CD4-positive, alpha-beta T cell (primary cell): Measurements from ENCODE around the gene ARL15. TPM values are rescaled to one million over a fixed set of nuclear protein-coding genes. Genes with fewer than 3 reads are reported as not detected.
"Not testable (repeated sequence)": the region's sequence is repeated elsewhere in the genome, so short reads cannot be mapped to it uniquely, and the experiment has no call there.

Experiments
- ATAC-seq: fragments of 200-7000 bp; cut with Tn5 transposase; one replicate; pipeline ENCODE4 v1.10.0; 2022; ENCODE audit warnings: mild to moderate bottlenecking; ENCODE audit not compliant: poor library complexity
- CTCF ChIA-PET: fragments of 350-600 bp; sonication (Branson Sonifier 250); formaldehyde crosslinking; loops from one replicate; lab custom pipeline; 2021; ENCODE audit warnings: antibody characterized with exemption, inconsistent platforms; lab: Charles Lee
- POLR2A ChIA-PET: fragments of 350-600 bp; sonication (Branson Sonifier 250); formaldehyde crosslinking; loops from one replicate; lab custom pipeline; 2021; ENCODE audit warnings: antibody characterized with exemption, inconsistent platforms; lab: Charles Lee
- DNase-seq, 14 experiments: peaks; one replicate each; pipeline ENCODE4 v3.0.0-alpha.2; 2013 to 2020; ENCODE audit warnings: mixed read lengths in 2 of 14
- H3K27ac ChIP-seq, 2 donors: one replicate each; pipeline versions ENCODE4 v1.5.1 to v1.7.0; 2013; ENCODE audit warnings: low read length in 2 of 2, low read depth in 1 of 2, mild to moderate bottlenecking in 1 of 2
- H3K27me3 ChIP-seq, 2 experiments: 1 replicate in 1 of 2; 2 replicates in 1 of 2; pipeline versions ENCODE4 v1.6.1 to v1.7.0; 2013; ENCODE audit warnings: low read length in 2 of 2, control low read depth in 1 of 2, mild to moderate bottlenecking in 1 of 2, moderate library complexity in 1 of 2; ENCODE audit not compliant: insufficient read depth in 2 of 2, control insufficient read depth in 1 of 2
- H3K36me3 ChIP-seq: one replicate; pipeline ENCODE4 v1.6.1; 2013; ENCODE audit warnings: low read length, control low read depth; ENCODE audit not compliant: insufficient read depth
- H3K4me1 ChIP-seq: one replicate; pipeline ENCODE4 v1.6.1; 2013; ENCODE audit warnings: low read length, control low read depth; ENCODE audit not compliant: insufficient read depth
- H3K4me3 ChIP-seq: one replicate; pipeline ENCODE4 v1.5.1; 2013; ENCODE audit warnings: mild to moderate bottlenecking, low read length, moderate library complexity
- H3K9me3 ChIP-seq, 2 experiments: 1 replicate in 1 of 2; 2 replicates in 1 of 2; pipeline versions ENCODE4 v1.6.1 to v1.7.0; 2013; ENCODE audit warnings: low read length in 2 of 2, mild to moderate bottlenecking in 2 of 2, control low read depth in 1 of 2, moderate library complexity in 1 of 2; ENCODE audit not compliant: control insufficient read depth in 1 of 2, insufficient read depth in 1 of 2
- H3K27ac Mint-ChIP-seq: one replicate; pipeline ENCODE4 v1.8.0; 2020; ENCODE audit warnings: mixed read lengths
- H3K27me3 Mint-ChIP-seq: one replicate; pipeline ENCODE4 v1.8.0; 2021; ENCODE audit warnings: mixed read lengths
- H3K36me3 Mint-ChIP-seq: one replicate; pipeline ENCODE4 v1.8.0; 2021; ENCODE audit warnings: low read depth, mixed read lengths
- H3K4me1 Mint-ChIP-seq: one replicate; pipeline ENCODE4 v1.8.0; 2021; ENCODE audit warnings: low read depth, mixed read lengths
- H3K4me3 Mint-ChIP-seq: one replicate; pipeline ENCODE4 v1.8.0; 2020; ENCODE audit warnings: mild to moderate bottlenecking, mixed read lengths
- H3K9me3 Mint-ChIP-seq: one replicate; pipeline ENCODE4 v1.8.0; 2020; ENCODE audit warnings: mixed read lengths
- intact Hi-C, 2 experiments: fragments of 100-400 bp; cut with DNase I in 1 of 2; cut with micrococcal nuclease in 1 of 2; formaldehyde crosslinking; loops; one replicate each; pipeline versions ENCODE4 v1.15.1 to v1.9.0; 2023 to 2025; cut with DNase I, micrococcal nuclease
- polyA plus RNA-seq, 2 donors: library from polyadenylated mRNA; unstranded; fragments of 120-200 nt; gene quantifications; one replicate each; pipeline ENCODE4 v1.2.1, GENCODE V29; 2013
- total RNA-seq, 174 experiments: library from RNA in 2 of 174; stranded (reverse) in 2 of 174; gene quantifications; one replicate each; pipeline ENCODE4 v1.2.3 and lab custom pipeline; 2021 to 2026
- TF ChIP-seq, protein P1 (sequence below): fragments of 200-600 bp; IDR thresholded peaks from one replicate; pipeline ENCODE4 v1.8.0; 2022; ENCODE audit warnings: antibody characterized with exemption, mild to moderate bottlenecking

ARL15 gene
- 10 to 100 TPM in 1 of 2 experiments, 1 to 10 TPM in 1; 9.1 to 10.6 TPM for total RNA-seq
- 13.0 TPM for polyA plus RNA-seq (2013, experiment 1 of 2)
- polyA plus RNA-seq (2013, experiment 2 of 2), result 14.5 TPM
- 1.5 to 14.8 (median 5.0) reads per million in 172 experiments for total RNA-seq (lab: John Stamatoyannopoulos, UW)

DNA sequence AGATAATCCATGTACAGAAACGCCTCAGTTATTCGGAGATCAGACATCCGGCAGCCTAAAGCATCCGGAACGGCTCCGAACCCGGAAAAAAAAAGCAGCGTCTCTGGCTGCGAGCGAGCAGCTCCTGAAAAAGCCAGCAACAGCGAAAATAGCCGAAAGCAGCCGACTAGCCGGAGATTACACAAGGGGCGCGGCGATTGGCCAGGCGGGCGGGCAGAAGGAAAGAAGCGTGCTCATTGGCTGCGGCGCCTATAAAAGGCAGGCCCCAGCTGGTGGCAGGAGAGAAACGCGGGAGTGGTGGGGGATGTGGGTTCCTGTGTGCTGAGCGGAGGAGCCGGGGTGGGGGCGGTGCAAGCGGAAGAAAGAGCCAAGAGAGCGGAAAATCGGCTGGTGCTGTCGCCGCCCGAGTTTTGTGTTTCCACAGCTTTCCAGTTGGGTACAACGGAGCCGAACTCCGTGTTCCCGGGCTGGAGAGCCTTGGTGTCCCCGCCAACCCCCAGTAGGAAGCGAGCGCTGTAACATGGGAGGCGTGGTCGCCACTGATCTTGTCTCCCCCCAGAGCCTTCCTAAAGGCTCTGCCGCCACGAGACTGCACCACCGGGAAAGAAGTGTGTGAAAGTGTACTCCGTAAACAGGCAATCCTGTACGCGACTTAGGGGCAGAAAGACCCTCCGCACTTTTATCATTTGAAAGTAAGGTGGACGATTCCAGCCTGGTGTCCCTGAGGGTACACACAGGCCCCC, at the start of gene ARL15:
Gene ARL15, minus strand, starts transcription at position 141 of the 743 bp plus-strand sequence.
- intact Hi-C loops, result loop anchor here (1.0 to 10.0 kb wide), 14 partner anchors 58 to 1404 kb away; partner anchors contain the start of genes SNX18 (in 2 of the 2), FST (in 1 of the 2), NDUFS4 (in 1 of the 2) and PLPP1 (in 1 of the 2)
- DNase-seq, result peak; percentile 97 to 99 (median 98)
- H3K9me3 Mint-ChIP-seq, result no peaks in the 10 kb centered on the region
- Histone ChIP-seq H3K36me3 (no peaks in the 10 kb centered on the region), H3K27ac (peak within 1 kb of the TSS; percentile 53 to 59), H3K4me1 (peaks cover 11% of the 10 kb centered on the region), H3K4me3 (peak within 1 kb of the TSS; percentile 86), H3K9me3 (no peaks in the 10 kb centered on the region), H3K27me3 (no peaks in the 10 kb centered on the region)
- H3K27me3 Mint-ChIP-seq, result peaks cover 23% of the 10 kb centered on the region
- peaks cover 35% of the 10 kb centered on the region for H3K4me1 Mint-ChIP-seq
- TF ChIP-seq, protein P1, sequence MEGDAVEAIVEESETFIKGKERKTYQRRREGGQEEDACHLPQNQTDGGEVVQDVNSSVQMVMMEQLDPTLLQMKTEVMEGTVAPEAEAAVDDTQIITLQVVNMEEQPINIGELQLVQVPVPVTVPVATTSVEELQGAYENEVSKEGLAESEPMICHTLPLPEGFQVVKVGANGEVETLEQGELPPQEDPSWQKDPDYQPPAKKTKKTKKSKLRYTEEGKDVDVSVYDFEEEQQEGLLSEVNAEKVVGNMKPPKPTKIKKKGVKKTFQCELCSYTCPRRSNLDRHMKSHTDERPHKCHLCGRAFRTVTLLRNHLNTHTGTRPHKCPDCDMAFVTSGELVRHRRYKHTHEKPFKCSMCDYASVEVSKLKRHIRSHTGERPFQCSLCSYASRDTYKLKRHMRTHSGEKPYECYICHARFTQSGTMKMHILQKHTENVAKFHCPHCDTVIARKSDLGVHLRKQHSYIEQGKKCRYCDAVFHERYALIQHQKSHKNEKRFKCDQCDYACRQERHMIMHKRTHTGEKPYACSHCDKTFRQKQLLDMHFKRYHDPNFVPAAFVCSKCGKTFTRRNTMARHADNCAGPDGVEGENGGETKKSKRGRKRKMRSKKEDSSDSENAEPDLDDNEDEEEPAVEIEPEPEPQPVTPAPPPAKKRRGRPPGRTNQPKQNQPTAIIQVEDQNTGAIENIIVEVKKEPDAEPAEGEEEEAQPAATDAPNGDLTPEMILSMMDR, result no peak
- H3K36me3 Mint-ChIP-seq, result peaks cover 10% of the 10 kb centered on the region
- ChIA-PET CTCF (interaction anchor here (1.1 to 1.2 kb wide), 3 partner anchors 82 to 557 kb away, joined by 3 to 5 read pairs (median 4); no protein-coding TSS in a partner anchor), POLR2A (interaction anchor here (0.7 to 1.9 kb wide), 15 partner anchors 10 to 1201 kb away, joined by 3 to 7 read pairs (median 4); partner anchors contain the start of genes MOCS2 and SNX18)
- H3K4me3 Mint-ChIP-seq, result peak within 1 kb of the TSS; percentile 99
- ATAC-seq, result peak; percentile 93
- peak within 1 kb of the TSS; percentile 94 for H3K27ac Mint-ChIP-seq

DNA sequence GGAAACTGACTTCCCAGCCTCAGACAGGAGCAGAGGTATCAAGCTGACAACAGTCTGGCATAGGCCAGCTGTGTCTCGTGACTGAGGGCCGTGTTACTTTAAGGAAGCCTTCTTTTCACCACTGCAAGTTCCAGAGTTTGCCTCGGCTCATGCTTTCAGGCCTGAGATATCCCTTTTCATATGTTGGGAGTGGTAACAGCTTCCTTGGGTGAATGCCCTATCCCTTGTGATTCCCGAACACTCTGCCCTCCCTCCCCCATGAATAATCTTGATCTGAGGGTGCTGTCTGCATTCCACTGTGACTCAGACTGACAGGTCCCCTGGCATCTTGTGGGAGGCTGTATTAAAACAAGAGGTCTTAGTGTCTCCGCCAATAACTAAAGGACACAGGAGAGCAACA, 49.7 kb upstream of the ARL15 start:
- POLR2A ChIA-PET, result no interaction called here
- H3K4me3 Mint-ChIP-seq, result no peak overlapping the region
- peaks cover 5 to 9% of the 10 kb centered on the region in 2 experiments for H3K27me3 ChIP-seq
- intact Hi-C loops, result no loop called here
- TF ChIP-seq, protein P1, result no peak
- H3K36me3 ChIP-seq, result no peaks in the 10 kb centered on the region
- no peaks in the 10 kb centered on the region for H3K9me3 ChIP-seq
- no peak overlapping the region for H3K27ac Mint-ChIP-seq
- no peaks in the 10 kb centered on the region for H3K4me1 ChIP-seq
- no peak overlapping the region for H3K4me3 ChIP-seq
- ATAC-seq (no peak), DNase-seq (no peak)
- H3K36me3 Mint-ChIP-seq, result no peaks in the 10 kb centered on the region
- CTCF ChIA-PET, result no interaction called here
- H3K9me3 Mint-ChIP-seq, result peaks cover 2% of the 10 kb centered on the region
- no peak overlapping the region for H3K27ac ChIP-seq
- peaks cover 37% of the 10 kb centered on the region for H3K27me3 Mint-ChIP-seq
- H3K4me1 Mint-ChIP-seq, result no peaks in the 10 kb centered on the region

DNA sequence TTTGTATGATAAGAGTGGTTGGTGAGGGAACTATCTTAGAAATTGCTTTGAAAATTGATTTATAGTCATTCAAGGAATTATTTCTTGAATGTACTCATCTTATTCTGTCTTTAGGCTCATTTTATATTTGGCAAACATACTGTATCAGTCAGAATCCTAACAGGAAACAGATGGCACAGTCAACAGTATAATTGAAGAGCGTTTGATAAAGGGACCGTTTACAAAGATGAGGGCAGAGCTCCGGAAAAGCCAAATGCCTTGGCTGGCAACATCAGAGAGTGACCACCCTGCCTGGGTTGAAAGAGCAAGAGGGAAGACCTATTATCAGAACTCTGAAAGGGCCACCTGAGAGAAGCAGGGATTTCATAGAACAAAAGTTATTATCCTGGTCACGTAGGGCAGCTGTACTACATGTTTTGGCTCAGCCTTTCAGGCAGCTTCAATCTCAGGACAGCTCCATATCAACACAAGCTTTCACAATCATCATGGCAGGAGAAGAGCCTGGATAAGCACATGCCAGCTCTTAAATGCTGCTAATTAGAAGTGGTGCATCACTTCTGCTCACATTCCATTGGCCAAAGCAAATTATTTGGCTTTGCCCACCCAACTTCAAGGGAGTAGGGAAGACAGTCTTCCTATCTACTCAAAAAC, 47.2 kb upstream of the ARL15 start:
- Mint-ChIP-seq H3K9me3 (peaks cover 11% of the 10 kb centered on the region), H3K4me3 (no peak overlapping the region), H3K27me3 (peaks cover 32% of the 10 kb centered on the region), H3K27ac (no peak overlapping the region), H3K36me3 (peaks cover 4% of the 10 kb centered on the region), H3K4me1 (no peaks in the 10 kb centered on the region)
- no peak overlapping the region for H3K4me3 ChIP-seq
- peaks cover 3 to 8% of the 10 kb centered on the region in 2 experiments for H3K9me3 ChIP-seq
- H3K36me3 ChIP-seq, result no peaks in the 10 kb centered on the region
- peaks cover 0 to 9% of the 10 kb centered on the region in 2 experiments for H3K27me3 ChIP-seq
- TF ChIP-seq, protein P1, result no peak
- no peak overlapping the region for H3K27ac ChIP-seq
- intact Hi-C loops, result no loop called here
- CTCF ChIA-PET, result no interaction called here
- ATAC-seq (no peak), DNase-seq (no peak)
- H3K4me1 ChIP-seq, result no peaks in the 10 kb centered on the region
- POLR2A ChIA-PET, result no interaction called here

DNA sequence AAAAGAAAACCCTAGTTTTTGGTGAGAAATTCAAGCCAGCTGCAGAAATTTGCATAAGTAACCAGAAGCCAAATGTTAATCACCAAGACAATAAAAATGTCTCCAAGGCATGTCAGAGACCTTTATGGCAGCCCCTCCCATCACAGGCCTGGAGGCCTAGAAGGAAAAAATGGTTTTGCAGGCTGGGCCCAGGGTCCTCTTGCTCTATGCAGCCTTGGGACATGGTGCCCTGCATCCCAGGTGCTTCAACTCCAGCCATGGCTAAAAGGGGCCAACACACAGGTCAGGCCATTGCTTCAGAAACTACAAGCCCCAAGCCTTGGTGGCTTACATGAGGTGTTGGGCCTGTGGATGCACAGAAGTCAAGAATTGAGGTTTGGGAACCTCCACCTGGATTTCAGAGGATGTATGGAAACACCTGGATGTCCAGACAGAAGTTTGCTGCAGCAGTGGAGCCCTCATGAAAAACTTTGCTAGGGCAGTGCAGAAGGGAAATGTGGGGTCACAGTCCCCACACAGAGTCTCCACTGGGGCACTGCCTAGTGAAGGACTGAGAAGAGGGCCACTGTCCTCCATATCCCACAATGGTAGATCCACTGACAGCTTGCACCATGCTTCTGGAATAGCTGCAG, 43.7 kb upstream of the ARL15 start:
- CTCF ChIA-PET, ATAC-seq, H3K36me3 Mint-ChIP-seq, POLR2A ChIA-PET, intact Hi-C loops, H3K27me3 ChIP-seq, H3K27ac ChIP-seq, H3K4me1 Mint-ChIP-seq, DNase-seq, H3K4me1 ChIP-seq, H3K36me3 ChIP-seq, H3K27ac Mint-ChIP-seq, H3K4me3 ChIP-seq, H3K4me3 Mint-ChIP-seq, H3K9me3 ChIP-seq: not testable (repeated sequence)
- peaks cover 24% of the 10 kb centered on the region for H3K27me3 Mint-ChIP-seq
- peaks cover 11% of the 10 kb centered on the region for H3K9me3 Mint-ChIP-seq
